Thoracic aorta (tissue), 2 donors: ENCODE measurements around the gene RRAD. TPM values are rescaled to one million over a fixed set of nuclear protein-coding genes. Genes with fewer than 3 reads are reported as not detected.
"Not testable (repeated sequence)": the region's sequence is repeated elsewhere in the genome, so short reads cannot be mapped to it uniquely, and the experiment has no call there.

Experiments
- ATAC-seq: fragments of 150-250 bp; one replicate; pipeline ENCODE4 v1.8.0; 2017; ENCODE audit warnings: low read depth; ENCODE audit not compliant: insufficient number of reproducible peaks, low FRiP score
- DNase-seq: peaks from one replicate; pipeline ENCODE4 v3.0.0-alpha.2; 2020; ENCODE audit warnings: low spot score
- H3K27ac ChIP-seq, 2 donors: fragments of 200-600 bp; sonication (generic); 1 replicate in 1 of 2; 2 replicates in 1 of 2; pipeline ENCODE4 v1.5.1; 2016; ENCODE audit warnings: mild to moderate bottlenecking in 2 of 2, moderate library complexity in 2 of 2
- H3K27me3 ChIP-seq: fragments of 200-600 bp; sonication (generic); replicated peaks from 2 replicates; pipeline ENCODE4 v1.6.0; 2016; ENCODE audit warnings: mild to moderate bottlenecking; ENCODE audit not compliant: insufficient read depth
- H3K36me3 ChIP-seq: fragments of 200-600 bp; sonication (generic); one replicate; pipeline ENCODE4 v1.5.1; 2016
- H3K4me1 ChIP-seq, 2 donors: fragments of 200-600 bp; sonication (generic); 1 replicate in 1 of 2; 2 replicates in 1 of 2; pipeline versions ENCODE4 v1.5.1 to v1.6.0; 2016; ENCODE audit warnings: low read depth in 2 of 2, mild to moderate bottlenecking in 1 of 2; ENCODE audit not compliant: control insufficient read depth in 1 of 2
- H3K4me3 ChIP-seq: fragments of 200-600 bp; sonication (generic); 2 replicates; pipeline ENCODE4 v1.5.1; 2016; ENCODE audit warnings: mild to moderate bottlenecking
- H3K9me3 ChIP-seq: fragments of 200-600 bp; sonication (generic); 2 replicates; pipeline ENCODE4 v1.5.1; 2016
- CTCF ChIP-seq: fragments of 200-600 bp; sonication (generic); IDR thresholded peaks from one replicate; pipeline ENCODE4 v1.5.1; 2019; ENCODE audit warnings: antibody characterized with exemption
- total RNA-seq, 2 donors: library from RNA; depleted of rRNA; stranded (reverse); fragments of >200 nt; gene quantifications; one replicate each; pipeline versions ENCODE4 v1.1.0 to v1.2.3, GENCODE V29; 2016

Gene RRAD
- total RNA-seq, 2 donors from 2014 or later = 43.2 to 88.3 TPM

GRCh38 chr16:66899945-66900710, 25.2 kb downstream of the RRAD start:
- DNase-seq = peak; percentile 76
- no peak for ATAC-seq
- Histone ChIP-seq H3K27me3 (no peaks in the 10 kb centered on the region), H3K9me3 (no peaks in the 10 kb centered on the region), H3K27ac (peak overlapping the region; percentile 93 to 97), H3K36me3 (no peaks in the 10 kb centered on the region), H3K4me3 (peak overlapping the region; percentile 22), H3K4me1 (peaks cover 61 to 97% of the 10 kb centered on the region in 2 donors)
- TF ChIP-seq CTCF = no peak

- no peak for TF ChIP-seq CTCF
- no peak for DNase-seq
- no peaks in the 10 kb centered on the region for H3K36me3 ChIP-seq
- H3K27me3 ChIP-seq = no peaks in the 10 kb centered on the region
- peak overlapping the region; percentile 93 to 97 for H3K27ac ChIP-seq
- no peak overlapping the region for H3K4me3 ChIP-seq
- peaks cover 54 to 90% of the 10 kb centered on the region in 2 donors for H3K4me1 ChIP-seq
- H3K9me3 ChIP-seq = no peaks in the 10 kb centered on the region
- ATAC-seq = no peak
These were observed 25.9 kb downstream of the RRAD start for GRCh38 chr16:66899310-66899944.

- no peak for DNase-seq
- no peaks in the 10 kb centered on the region for H3K27me3 ChIP-seq
- H3K4me1 ChIP-seq = peaks cover 49 to 85% of the 10 kb centered on the region in 2 donors
- no peak for ATAC-seq
- H3K4me3 ChIP-seq = no peak overlapping the region
- no peaks in the 10 kb centered on the region for H3K9me3 ChIP-seq
- TF ChIP-seq CTCF = no peak
- H3K27ac ChIP-seq = peak overlapping the region; percentile 93 to 97
- H3K36me3 ChIP-seq = no peaks in the 10 kb centered on the region
These were observed 26.4 kb downstream of the RRAD start for GRCh38 chr16:66898933-66899309.

- no peaks in the 10 kb centered on the region for H3K9me3 ChIP-seq
- no peaks in the 10 kb centered on the region for H3K27me3 ChIP-seq
- H3K36me3 ChIP-seq = no peaks in the 10 kb centered on the region
- peaks cover 43 to 78% of the 10 kb centered on the region in 2 donors for H3K4me1 ChIP-seq
- ATAC-seq (peak; percentile 55), DNase-seq (peak; percentile 60)
- H3K27ac ChIP-seq = peak overlapping the region; percentile 93 to 97
- TF ChIP-seq CTCF = no peak
- H3K4me3 ChIP-seq = no peak overlapping the region
These were observed 27.1 kb downstream of the RRAD start for GRCh38 chr16:66898207-66898606.

- H3K36me3 ChIP-seq, ATAC-seq, DNase-seq, H3K9me3 ChIP-seq, H3K4me3 ChIP-seq, H3K27me3 ChIP-seq: not testable (repeated sequence)
- Histone ChIP-seq H3K4me1 (peaks cover 35 to 63% of the 10 kb centered on the region in 2 donors), H3K27ac (peak overlapping the region; percentile 43 to 72)
These were observed 28.7 kb downstream of the RRAD start for GRCh38 chr16:66896682-66897081.
